H1 (cell line): ENCODE measurements around the gene ZNF775. TPM values are rescaled to one million over a fixed set of nuclear protein-coding genes. Genes with fewer than 3 reads are reported as not detected.
A peak's percentile ranks its signal among the peaks of the same experiment; 100 is the strongest.

Source experiments
- CTCF ChIA-PET: fragments of 300-600 bp; sonication (Branson Sonifier 250); formaldehyde crosslinking; loops from one replicate; lab custom pipeline; 2021; ENCODE audit not compliant: partially characterized antibody; lab: Charles Lee
- POLR2A ChIA-PET: fragments of 300-600 bp; sonication (Branson Sonifier 250); formaldehyde crosslinking; loops from one replicate; lab custom pipeline; 2021; ENCODE audit warnings: inconsistent platforms; ENCODE audit not compliant: partially characterized antibody; lab: Charles Lee
- DNase-seq, 2 experiments: peaks; one replicate each; pipeline versions ENCODE4 v3.0.0 to v3.0.0-alpha.2; 2010 to 2022; ENCODE audit warnings: low spot score in 2 of 2, low read depth in 1 of 2, mixed read lengths in 1 of 2
- FAIRE-seq: peaks from 2 replicates; lab custom pipeline; 2011; peaks lifted over from hg19 to GRCh38; lab: Jason Lieb, UNC
- H2AFZ ChIP-seq: 2 replicates; pipeline ENCODE4 v1.8.1; 2012; ENCODE audit warnings: low read length, inconsistent platforms
- H2AK5ac ChIP-seq: 2 replicates; pipeline ENCODE4 v1.6.1; 2013; ENCODE audit warnings: low read depth, low read length
- H2BK120ac ChIP-seq: replicated peaks from 2 replicates; pipeline ENCODE3; 2013; ENCODE audit warnings: low read depth, low read length, inconsistent platforms
- H2BK12ac ChIP-seq: 2 replicates; pipeline ENCODE4 v1.6.1; 2013; ENCODE audit warnings: low read depth, low read length
- H2BK15ac ChIP-seq: 2 replicates; pipeline ENCODE4 v1.6.1; 2013; ENCODE audit warnings: low read length
- H2BK20ac ChIP-seq: 2 replicates; pipeline ENCODE4 v1.6.1; 2013; ENCODE audit warnings: low read length
- H2BK5ac ChIP-seq: 2 replicates; pipeline ENCODE4 v1.6.1; 2013; ENCODE audit warnings: low read depth, low read length
- H3K14ac ChIP-seq: 2 replicates; pipeline ENCODE4 v1.6.1; 2013; ENCODE audit warnings: inconsistent platforms; ENCODE audit not compliant: insufficient read length
- H3K18ac ChIP-seq: 2 replicates; pipeline ENCODE4 v1.6.1; 2013; ENCODE audit warnings: low read length; ENCODE audit errors: extremely low read depth
- H3K23ac ChIP-seq: 2 replicates; pipeline ENCODE4 v1.6.1; 2013; ENCODE audit warnings: inconsistent platforms; ENCODE audit not compliant: insufficient read length
- H3K23me2 ChIP-seq: 2 replicates; pipeline ENCODE4 v1.6.1; 2013; ENCODE audit warnings: low read depth, low read length
- H3K27ac ChIP-seq: 2 replicates; pipeline ENCODE4 v1.6.1; 2011; ENCODE audit warnings: low read depth, low read length, inconsistent platforms
- H3K27me3 ChIP-seq, 4 experiments: replicated peaks in 1 of 4; 1 replicate in 1 of 4; 2 replicates in 3 of 4; pipeline versions ENCODE4 v1.6.1 to v1.8.1; 2011 to 2013; ENCODE audit warnings: low read length in 3 of 4, mild to moderate bottlenecking in 3 of 4, inconsistent platforms in 2 of 4, mixed read lengths in 2 of 4, moderate library complexity in 1 of 4; ENCODE audit not compliant: control insufficient read depth in 3 of 4, insufficient read depth in 3 of 4; ENCODE audit errors: extremely low read depth in 1 of 4
- H3K36me3 ChIP-seq, 4 experiments: 2 replicates each; pipeline versions ENCODE4 v1.6.1 to v1.8.1; 2011 to 2013; ENCODE audit warnings: mild to moderate bottlenecking in 4 of 4, low read length in 3 of 4, moderate library complexity in 2 of 4, control low read depth in 1 of 4, inconsistent platforms in 1 of 4; ENCODE audit not compliant: insufficient read depth in 4 of 4, control insufficient read depth in 2 of 4
- H3K4ac ChIP-seq: replicated peaks from 2 replicates; pipeline ENCODE3; 2013; ENCODE audit warnings: low read length, low read depth, mixed read lengths, inconsistent platforms; ENCODE audit not compliant: insufficient read length
- H3K4me1 ChIP-seq, 4 experiments: replicated peaks in 1 of 4; 1 replicate in 1 of 4; 2 replicates in 3 of 4; pipeline versions ENCODE4 v1.6.1 to v1.8.1; 2011 to 2013; ENCODE audit warnings: low read length in 3 of 4, inconsistent platforms in 2 of 4, mixed read lengths in 1 of 4; ENCODE audit not compliant: insufficient read depth in 4 of 4, control insufficient read depth in 3 of 4
- H3K4me2 ChIP-seq, 2 experiments: 2 replicates each; pipeline versions ENCODE4 v1.6.1 to v1.8.1; 2011 to 2013; ENCODE audit warnings: low read depth in 2 of 2, low read length in 2 of 2, control low read depth in 1 of 2, inconsistent platforms in 1 of 2, mild to moderate bottlenecking in 1 of 2; ENCODE audit not compliant: insufficient read depth in 1 of 2
- H3K4me3 ChIP-seq, 4 experiments: fragments of 200-600, 300-600 bp in 1 of 4; sonication (generic), shearing (Covaris generic), sonication (Bioruptor Twin) in 1 of 4; 2 replicates each; pipeline versions ENCODE4 v1.5.1 to v1.8.1; 2011 to 2016; ENCODE audit warnings: low read length in 4 of 4, low read depth in 3 of 4, control low read depth in 2 of 4, inconsistent platforms in 2 of 4, mild to moderate bottlenecking in 2 of 4, mixed read lengths in 1 of 4, moderate library complexity in 1 of 4; ENCODE audit not compliant: insufficient read depth in 2 of 4; ENCODE audit errors: extremely low read depth in 1 of 4
- H3K56ac ChIP-seq: replicated peaks from 2 replicates; pipeline ENCODE3; 2013; ENCODE audit warnings: low read depth, mild to moderate bottlenecking, mixed read lengths, low read length, inconsistent platforms; ENCODE audit not compliant: insufficient read length
- H3K79me1 ChIP-seq: 2 replicates; pipeline ENCODE4 v1.6.1; 2013; ENCODE audit warnings: low read depth, low read length, control low read depth
- H3K79me2 ChIP-seq, 2 experiments: 2 replicates each; pipeline versions ENCODE4 v1.6.1 to v1.8.1; 2012 to 2013; ENCODE audit warnings: low read length in 2 of 2, mild to moderate bottlenecking in 2 of 2, inconsistent platforms in 1 of 2; ENCODE audit not compliant: insufficient read depth in 2 of 2, control insufficient read depth in 1 of 2
- H3K9ac ChIP-seq, 4 experiments: replicated peaks in 1 of 4; 1 replicate in 1 of 4; 2 replicates in 3 of 4; pipeline versions ENCODE4 v1.6.1 to v1.8.1; 2011 to 2013; ENCODE audit warnings: low read depth in 3 of 4, low read length in 3 of 4, control low read depth in 2 of 4, mild to moderate bottlenecking in 2 of 4, moderate library complexity in 2 of 4, inconsistent platforms in 1 of 4; ENCODE audit errors: extremely low read depth in 1 of 4
- H3K9me3 ChIP-seq, 2 experiments: 2 replicates each; pipeline versions ENCODE4 v1.6.1 to v1.8.1; 2012 to 2013; ENCODE audit warnings: mild to moderate bottlenecking in 2 of 2, moderate library complexity in 2 of 2, control low read depth in 1 of 2, inconsistent platforms in 1 of 2, low read depth in 1 of 2, low read length in 1 of 2, mixed read lengths in 1 of 2; ENCODE audit not compliant: insufficient read depth in 2 of 2
- H4K20me1 ChIP-seq, 2 experiments: replicated peaks in 1 of 2; 2 replicates each; pipeline versions ENCODE3 to v1.8.1; 2011 to 2013; ENCODE audit warnings: inconsistent platforms in 2 of 2, low read length in 2 of 2, mild to moderate bottlenecking in 1 of 2; ENCODE audit not compliant: insufficient read depth in 2 of 2, control insufficient read depth in 1 of 2
- H4K5ac ChIP-seq: 2 replicates; pipeline ENCODE4 v1.6.1; 2013; ENCODE audit warnings: low read length, low read depth, mixed read lengths, inconsistent platforms; ENCODE audit not compliant: insufficient read length
- H4K8ac ChIP-seq: 2 replicates; pipeline ENCODE4 v1.8.0; 2013; ENCODE audit warnings: mild to moderate bottlenecking, moderate library complexity, low read length, inconsistent platforms; ENCODE audit not compliant: insufficient read depth; ENCODE audit errors: extremely low read depth
- H4K91ac ChIP-seq: replicated peaks from 2 replicates; pipeline ENCODE3; 2013; ENCODE audit warnings: low read length, mixed read lengths, inconsistent platforms; ENCODE audit not compliant: insufficient read length
- CEBPB ChIP-seq: IDR thresholded peaks from 2 replicates; pipeline ENCODE4 v1.6.1; 2012; ENCODE audit warnings: low read depth, low read length
- CHD1 ChIP-seq: IDR thresholded peaks from 2 replicates; pipeline ENCODE4 v1.6.1; 2012; ENCODE audit warnings: low read depth, low read length, improper control_type of control experiment
- EP300 ChIP-seq, 2 experiments: IDR thresholded peaks; 1 replicate in 1 of 2; 2 replicates in 1 of 2; pipeline ENCODE4 v1.6.1; 2011 to 2012; ENCODE audit warnings: low read depth in 2 of 2, low read length in 2 of 2, mild to moderate bottlenecking in 2 of 2, borderline replicate concordance in 1 of 2, inconsistent platforms in 1 of 2, moderate library complexity in 1 of 2
- NRF1 ChIP-seq: IDR thresholded peaks from 2 replicates; pipeline ENCODE4 v1.6.1; 2011; ENCODE audit warnings: mild to moderate bottlenecking, low read depth, low read length, improper control_type of control experiment
- RXRA ChIP-seq: IDR thresholded peaks from 2 replicates; pipeline ENCODE4 v1.6.1; 2011; ENCODE audit warnings: low read depth, mild to moderate bottlenecking, low read length, moderate library complexity; ENCODE audit not compliant: insufficient read depth
- SIX5 ChIP-seq: IDR thresholded peaks from 2 replicates; pipeline ENCODE4 v1.6.1; 2011; ENCODE audit warnings: mild to moderate bottlenecking, low read depth, low read length
- SP1 ChIP-seq: IDR thresholded peaks from 2 replicates; pipeline ENCODE4 v1.6.1; 2011; ENCODE audit warnings: low read depth, low read length
- SP2 ChIP-seq: IDR thresholded peaks from 2 replicates; pipeline ENCODE4 v1.6.1; 2012; ENCODE audit warnings: mild to moderate bottlenecking, low read length, inconsistent platforms
- SRF ChIP-seq: IDR thresholded peaks from 2 replicates; pipeline ENCODE4 v1.6.1; 2011; ENCODE audit warnings: mild to moderate bottlenecking, low read depth, low read length, moderate library complexity
- SUZ12 ChIP-seq: fragments of 200-600 bp; sonication (generic); IDR thresholded peaks from 2 replicates; pipeline ENCODE4 v1.6.1; 2012; ENCODE audit warnings: mild to moderate bottlenecking, inconsistent platforms, low read length, moderate library complexity, mixed read lengths
- WGBS, 2 experiments: shearing (Covaris generic) in 1 of 2; methylation state at CpG; one replicate each; pipeline versions ENCODE4 v1.1.6 to v1.1.7; 2013 to 2015; ENCODE audit warnings: low lambda C conversion rate in 2 of 2, mixed read lengths in 2 of 2, inconsistent platforms in 1 of 2, low coverage in 1 of 2, missing lambda C conversion rate in 1 of 2; ENCODE audit not compliant: insufficient replicate concordance in 2 of 2, insufficient coverage in 1 of 2, insufficient read length in 1 of 2; ENCODE audit errors: extremely low coverage in 1 of 2, missing lambda C conversion rate in 1 of 2; 5-methylcytosine and 5-hydroxymethylcytosine counted together
- polyA plus RNA-seq, 7 experiments: library from polyadenylated mRNA; depleted of rRNA in 3 of 7; stranded (reverse) in 5 of 7; unstranded in 2 of 7; fragments of >200 nt in 5 of 7; fragments of 200-250 nt in 2 of 7; gene quantifications; 1 replicate in 5 of 7; 2 replicates in 1 of 7; 4 replicates in 1 of 7; pipeline versions ENCODE4 v1.2.1 to v1.2.3, GENCODE V29; 2011 to 2013; ENCODE audit warnings: missing spikeins in 2 of 7, mixed read lengths in 2 of 7
- total RNA-seq: library from RNA; stranded (reverse); fragmentation: NEBNext Ultra II Directional; extraction: Animal tissue kit (Norgen Biotek cat#: 25700); gene quantifications from 2 replicates; pipeline ENCODE4 v1.2.1, GENCODE V29; 2021
- TF ChIP-seq, protein P1 (sequence below): IDR thresholded peaks from 2 replicates; pipeline ENCODE4 v1.6.1; 2011; ENCODE audit warnings: low read length, improper control_type of control experiment
- TF ChIP-seq, protein P2 (sequence below): IDR thresholded peaks from 2 replicates; pipeline ENCODE4 v1.6.1; 2011; ENCODE audit warnings: low read depth, mild to moderate bottlenecking, low read length; ENCODE audit not compliant: insufficient read depth

ZNF775 gene
- total and polyA plus RNA-seq, 2 of the 8 experiments (the other 6 are each of a cell fraction or from before 2014, with no cell fraction given): 13.6 to 21.5 TPM

GRCh38 chr7:150413640-150414081 is 34.5 kb downstream of the ZNF775 start:
- CTCF ChIA-PET: interaction anchor here (1.3 to 2.2 kb wide), 3 partner anchors 15 to 67 kb away, joined by 3 to 5 read pairs (median 3); no protein-coding TSS in a partner anchor
- no peaks in the 10 kb centered on the region for H3K9me3 ChIP-seq
- no peak overlapping the region for H3K4me2 ChIP-seq
- H3K9ac ChIP-seq: no peak overlapping the region
- no peak overlapping the region for H2AFZ ChIP-seq
- no peak overlapping the region for H3K14ac ChIP-seq
- whole genome bisulfite sequencing, 2 experiments: 92% methylated on average over 10 of the region's 11 CpGs; no CpG with 5 or more reads in 1 of the 2 experiments
- no peak overlapping the region for H3K23ac ChIP-seq
- no peak overlapping the region for H2BK15ac ChIP-seq
- peaks cover 0 to 3% of the 10 kb centered on the region in 2 experiments for H4K20me1 ChIP-seq
- no peak overlapping the region for H2BK12ac ChIP-seq
- H2BK5ac ChIP-seq: no peak overlapping the region
- no peak overlapping the region for H4K91ac ChIP-seq
- peaks cover 0 to 1% of the 10 kb centered on the region in 2 experiments; a peak in 1 of 4 replicates for H3K79me2 ChIP-seq
- H3K79me1 ChIP-seq: no peaks in the 10 kb centered on the region
- H4K5ac ChIP-seq: no peak overlapping the region
- H3K23me2 ChIP-seq: no peaks in the 10 kb centered on the region
- H3K56ac ChIP-seq: no peak overlapping the region
- peaks cover 4 to 30% (median 9%) of the 10 kb centered on the region in 4 experiments; a peak in 7 of 8 replicates for H3K36me3 ChIP-seq
- no peaks in the 10 kb centered on the region for H3K27me3 ChIP-seq
- FAIRE-seq (no peak), DNase-seq (no peak)
- POLR2A ChIA-PET: interaction anchor here (1.7 to 14.9 kb wide), 4 partner anchors 16 to 44 kb away, joined by 5 to 164 read pairs (median 15); partner anchors contain the start of gene REPIN1
- H4K8ac ChIP-seq: no peak overlapping the region
- 0 out of 2 replicates have a peak overlapping the region, but pooled peaks have one; percentile 9 for H3K18ac ChIP-seq
- no peak overlapping the region; the same call in 1 of the 2 replicates for H2AK5ac ChIP-seq
- TF ChIP-seq NRF1: no peak
- TF ChIP-seq, protein P1, sequence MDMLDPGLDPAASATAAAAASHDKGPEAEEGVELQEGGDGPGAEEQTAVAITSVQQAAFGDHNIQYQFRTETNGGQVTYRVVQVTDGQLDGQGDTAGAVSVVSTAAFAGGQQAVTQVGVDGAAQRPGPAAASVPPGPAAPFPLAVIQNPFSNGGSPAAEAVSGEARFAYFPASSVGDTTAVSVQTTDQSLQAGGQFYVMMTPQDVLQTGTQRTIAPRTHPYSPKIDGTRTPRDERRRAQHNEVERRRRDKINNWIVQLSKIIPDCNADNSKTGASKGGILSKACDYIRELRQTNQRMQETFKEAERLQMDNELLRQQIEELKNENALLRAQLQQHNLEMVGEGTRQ: no peak
- TF ChIP-seq, protein P2, sequence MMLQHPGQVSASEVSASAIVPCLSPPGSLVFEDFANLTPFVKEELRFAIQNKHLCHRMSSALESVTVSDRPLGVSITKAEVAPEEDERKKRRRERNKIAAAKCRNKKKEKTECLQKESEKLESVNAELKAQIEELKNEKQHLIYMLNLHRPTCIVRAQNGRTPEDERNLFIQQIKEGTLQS: no peak
- TF ChIP-seq SUZ12: no peak
- no peak for TF ChIP-seq EP300 (IDR thresholded peaks at IDR 0.05; ENCODE audit: borderline replicate concordance in 1 of 2, low read depth in 2 of 2, low read length in 2 of 2)
- no peak for TF ChIP-seq SP2
- no peak for TF ChIP-seq SP1
- TF ChIP-seq SIX5: no peak
- TF ChIP-seq CEBPB: no peak
- TF ChIP-seq SRF: no peak
- no peak for TF ChIP-seq RXRA
- no peak for TF ChIP-seq CHD1
- H2BK120ac ChIP-seq: no peak overlapping the region
- H3K4me3 ChIP-seq: no peak overlapping the region
- no peaks in the 10 kb centered on the region; a peak in 1 of 7 replicates for H3K4me1 ChIP-seq
- H3K4ac ChIP-seq: no peak overlapping the region
- H2BK20ac ChIP-seq: no peak overlapping the region
- H3K27ac ChIP-seq: no peak overlapping the region
